Stimulated activated CD4-positive, alpha-beta T cell treated with anti-CD3 and anti-CD28 coated beads, Interleukin-4, amount 100 ng/mL, for 1 hour (primary cell): ENCODE results near the gene INTS11.
A peak's percentile ranks its signal among the peaks of the same experiment; 100 is the strongest.

Experiments used
- DNase-seq: peaks from one replicate; pipeline ENCODE4 v3.0.0-alpha.2; 2020

INTS11 gene

DNA sequence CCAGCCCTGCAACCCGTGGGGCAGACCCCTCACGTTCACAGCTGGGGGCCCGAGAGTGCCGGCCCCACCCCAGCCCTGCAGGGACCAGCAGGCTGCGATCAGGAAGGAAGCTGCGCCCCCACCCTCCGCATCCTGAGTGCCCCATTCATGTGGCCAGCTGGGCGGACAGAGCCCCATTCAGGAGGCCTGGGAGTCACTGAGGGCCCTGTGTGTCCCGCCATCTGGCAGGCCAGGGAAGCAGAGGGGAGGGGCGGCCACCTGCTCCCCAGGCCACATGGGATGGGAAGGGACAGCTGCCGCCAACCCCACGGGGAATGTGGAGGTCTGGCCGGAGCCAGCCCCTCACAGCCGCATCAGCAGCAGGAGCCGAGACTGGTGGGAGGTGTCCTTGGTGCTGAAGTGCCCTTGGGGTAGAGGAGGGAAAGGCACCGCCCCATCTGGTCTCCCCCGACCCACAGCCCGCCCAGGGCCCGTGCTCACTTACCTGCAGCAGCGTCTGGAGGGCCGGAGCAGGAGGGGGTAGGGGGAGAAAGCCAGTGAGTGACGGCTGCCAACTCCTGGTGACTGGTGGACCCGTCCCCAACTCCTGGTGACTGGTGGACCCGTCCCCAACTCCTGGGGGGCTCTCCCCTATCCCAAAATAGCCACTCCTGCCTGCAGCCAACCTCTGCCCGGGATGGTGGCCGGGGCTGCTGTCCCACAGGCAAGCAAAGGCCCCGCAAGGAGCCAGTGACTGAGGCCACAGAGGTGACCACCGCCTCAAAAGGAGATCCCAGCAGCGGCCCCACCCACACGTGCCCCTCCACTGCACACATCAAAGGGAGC lies 25.4 kb downstream of the INTS11 start:
- DNase-seq: no peak

DNA sequence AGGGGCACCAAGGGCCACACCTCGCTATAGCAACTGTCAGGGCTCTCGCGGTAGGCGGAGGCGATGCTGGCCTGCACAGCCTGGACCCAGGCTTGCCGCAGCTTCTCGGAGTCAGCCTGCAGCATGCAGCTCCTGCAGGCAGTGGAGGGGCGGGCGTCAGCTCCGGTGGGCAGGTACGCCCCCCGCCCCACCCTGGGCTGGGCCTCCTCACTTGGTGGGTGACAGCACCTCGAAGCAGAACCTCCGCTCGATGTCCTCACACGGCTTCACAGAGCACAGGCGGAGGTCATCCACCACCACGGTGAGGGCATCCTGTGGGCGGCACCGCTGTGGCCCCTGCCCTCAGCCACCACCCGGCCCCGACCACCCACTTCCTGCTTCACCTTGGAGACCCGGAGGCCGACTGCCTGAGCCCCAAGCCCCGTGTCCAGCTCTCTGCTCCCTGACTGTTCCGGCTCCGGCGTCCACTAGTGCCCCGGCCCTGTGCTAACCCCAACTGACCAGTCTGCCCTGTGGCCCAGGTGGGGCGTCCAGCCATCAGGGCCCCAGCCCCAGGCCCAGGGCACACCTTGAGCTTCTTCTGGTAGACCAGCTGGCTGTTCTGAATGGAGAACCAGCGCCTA lies 26.5 kb downstream of the INTS11 start:
- DNase-seq: no peak

DNA sequence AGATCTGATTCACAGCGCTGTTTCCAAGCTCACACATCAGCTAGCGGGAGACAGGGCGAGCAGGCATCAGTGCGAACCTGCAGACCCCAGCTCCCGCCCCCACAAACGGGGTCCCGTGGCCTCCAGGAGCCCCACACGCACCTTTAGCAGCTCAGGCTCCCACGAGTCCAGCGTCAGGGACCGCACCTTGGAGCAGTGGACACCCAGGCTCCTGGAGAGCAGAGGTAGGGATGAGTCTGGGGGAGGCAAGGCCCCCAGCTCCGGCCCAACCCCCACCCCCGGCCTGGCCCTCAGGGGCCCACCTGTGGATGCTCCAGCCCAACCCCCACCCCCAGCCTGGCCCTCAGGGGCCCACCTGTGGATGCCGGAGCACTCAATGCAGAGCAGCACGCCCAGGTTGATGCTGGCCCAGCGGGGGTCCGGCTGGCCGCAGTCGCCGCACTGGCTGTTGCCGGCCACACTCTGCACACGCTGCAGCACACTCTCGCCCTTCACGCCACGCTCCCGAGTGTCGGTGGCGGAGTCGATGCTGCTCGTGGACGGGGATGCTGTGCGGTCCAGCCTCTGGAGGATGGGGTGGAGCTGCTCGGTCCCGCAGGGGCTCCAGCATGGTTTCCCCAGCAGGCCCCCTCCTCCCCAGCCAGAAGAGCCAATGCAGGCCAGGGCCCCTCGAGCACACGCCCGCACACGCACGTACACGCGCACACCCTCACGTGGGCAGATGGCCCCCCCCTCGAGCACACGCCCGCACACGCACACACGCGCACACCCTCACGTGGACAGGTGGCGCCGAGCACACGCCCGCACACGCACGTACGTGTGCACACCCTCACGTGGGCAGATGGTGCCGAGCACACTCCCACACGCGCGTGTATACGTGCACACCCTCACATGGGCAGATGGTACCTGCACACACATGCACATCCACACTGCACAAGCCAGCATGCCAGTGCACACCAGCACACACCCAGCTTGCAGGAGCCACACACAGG lies 28.1 kb downstream of the INTS11 start:
- no peak for DNase-seq

DNA sequence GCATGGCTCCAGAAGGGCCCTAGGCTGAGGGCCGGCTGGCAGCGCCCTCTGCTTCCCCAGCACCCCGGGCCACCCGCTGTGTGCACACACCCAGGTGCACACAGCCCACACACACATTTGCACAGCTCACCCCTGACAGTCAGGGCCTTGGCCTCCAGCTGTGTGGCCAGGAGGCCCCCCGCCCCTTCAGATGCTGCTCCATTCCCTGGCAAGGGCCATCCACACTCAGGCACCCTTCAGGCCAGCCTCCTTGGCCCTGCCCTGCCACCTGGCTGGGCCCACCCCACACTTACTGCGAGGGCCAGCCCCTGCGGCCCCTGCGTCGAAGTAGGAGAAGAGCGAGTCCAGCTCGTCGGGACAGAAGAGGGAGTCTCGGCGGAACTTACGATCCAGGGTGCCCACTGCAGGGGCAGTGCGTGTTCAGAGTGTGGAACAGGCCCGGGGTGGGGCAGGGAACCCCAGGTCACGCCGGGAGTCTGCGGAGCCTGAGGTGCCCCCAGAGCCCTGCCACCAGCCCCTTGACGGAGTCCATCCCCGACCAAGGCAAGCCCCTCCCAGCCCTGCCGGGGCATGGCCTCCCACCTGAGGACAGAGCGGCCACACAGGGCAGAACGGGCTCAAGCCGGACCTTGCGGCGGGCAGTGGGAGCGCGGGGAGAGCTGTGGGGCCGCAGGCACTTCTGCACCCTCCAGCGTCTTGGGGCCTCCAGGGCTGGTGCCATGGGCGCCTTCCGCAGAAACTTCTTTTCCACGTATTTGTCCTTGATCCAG lies 29.1 kb downstream of the INTS11 start:
- no peak for DNase-seq

DNA sequence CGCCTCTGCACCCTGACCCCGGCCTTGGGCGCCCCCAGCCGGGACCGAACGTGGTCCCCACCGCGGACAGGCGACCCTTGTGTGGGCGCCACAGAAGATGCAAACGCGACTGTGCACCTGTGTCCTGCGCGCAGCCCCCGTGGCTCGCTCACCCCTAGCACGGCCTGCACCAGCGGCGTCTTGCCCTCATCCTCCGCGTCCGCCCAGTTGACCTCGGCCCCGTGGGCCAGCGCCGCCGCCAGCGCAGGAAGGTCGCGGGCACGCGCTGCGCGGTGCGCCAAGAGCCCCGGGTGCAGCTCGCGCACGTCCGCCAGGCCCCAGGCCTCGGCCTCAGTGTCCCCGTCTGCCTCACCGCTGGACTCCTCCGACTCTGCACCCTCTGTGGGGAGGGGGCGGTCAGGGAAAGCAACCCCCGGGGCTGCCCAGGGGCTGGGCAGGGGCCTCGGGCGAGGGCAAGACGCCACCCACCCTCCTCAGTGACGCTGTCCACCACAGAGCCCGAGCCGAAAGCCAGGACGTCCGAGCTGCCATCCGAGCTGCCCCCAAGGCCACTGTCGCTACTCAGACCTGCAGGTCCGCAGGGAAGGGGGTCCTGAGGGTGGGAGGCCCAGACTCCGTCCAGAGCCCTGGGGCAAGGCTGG lies 30.1 kb downstream of the INTS11 start:
- no peak for DNase-seq

DNA sequence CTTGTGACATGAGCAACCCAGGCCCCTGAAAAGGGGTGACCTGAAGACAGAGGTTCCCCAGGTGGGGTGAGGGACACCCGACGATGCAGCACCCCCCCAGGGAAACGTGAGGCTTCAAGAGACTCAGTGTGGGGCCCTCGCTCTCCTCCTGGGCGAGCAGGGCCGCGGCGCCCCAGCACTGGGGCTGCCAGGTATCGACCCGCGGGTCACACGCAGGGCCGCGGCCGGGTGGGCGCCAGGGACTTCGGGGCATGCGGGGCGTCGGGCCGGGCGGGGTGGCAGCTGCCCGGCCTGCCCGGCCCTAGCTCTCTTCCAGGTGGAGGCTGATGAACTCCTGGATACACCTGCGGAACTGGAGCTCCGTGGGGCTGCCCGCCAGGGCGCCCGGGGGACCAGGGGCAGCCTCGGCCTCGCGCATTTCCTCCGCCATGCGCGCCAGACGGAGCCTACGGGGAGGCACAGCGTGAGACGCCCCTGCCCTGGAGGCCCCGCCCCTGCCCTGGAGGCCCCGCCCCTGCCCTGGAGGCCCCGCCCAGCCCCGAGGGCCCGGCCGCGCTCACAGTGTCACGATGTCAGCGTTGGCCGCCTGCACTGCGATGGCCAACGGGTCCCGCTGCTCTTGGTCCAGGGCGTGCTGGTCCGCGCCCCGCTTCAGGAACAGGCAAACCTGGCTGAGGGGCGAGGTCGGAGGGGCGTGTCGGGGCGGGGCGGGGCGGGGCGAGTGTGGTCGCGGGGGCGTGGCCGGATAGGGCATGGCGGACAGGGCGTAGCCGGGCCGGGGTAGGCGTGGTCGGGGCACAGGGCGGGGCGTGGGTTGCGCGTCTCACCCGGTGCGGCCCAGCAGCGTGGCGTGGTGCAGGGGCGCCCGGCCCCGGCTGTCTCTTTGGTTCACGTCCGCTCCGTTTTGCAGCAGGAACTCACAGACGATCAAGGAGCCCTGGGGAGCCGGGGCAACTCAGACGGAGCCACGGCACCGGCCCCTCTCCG lies 30.9 kb downstream of the INTS11 start:
- DNase-seq: no peak

DNA sequence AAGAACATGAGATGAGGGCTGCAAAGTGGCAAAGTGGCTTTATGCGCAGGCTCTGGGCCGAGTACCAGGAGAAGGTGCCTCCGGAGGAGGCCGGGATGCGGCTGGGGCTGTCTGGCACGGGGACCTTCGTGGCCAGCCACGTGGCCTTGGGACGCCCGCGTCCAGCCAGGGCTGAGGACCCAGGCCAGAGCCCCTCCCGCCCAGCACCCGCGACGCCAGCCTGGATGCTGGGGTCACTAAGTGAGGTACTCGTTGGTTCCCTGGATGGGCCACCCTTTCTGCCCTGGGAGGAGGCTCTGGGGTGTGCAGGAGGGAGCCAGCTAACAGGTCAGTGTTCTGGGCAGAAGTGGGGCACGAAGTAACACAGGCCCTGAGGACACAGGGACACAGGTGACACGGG lies 31.6 kb downstream of the INTS11 start:
- DNase-seq: no peak

DNA sequence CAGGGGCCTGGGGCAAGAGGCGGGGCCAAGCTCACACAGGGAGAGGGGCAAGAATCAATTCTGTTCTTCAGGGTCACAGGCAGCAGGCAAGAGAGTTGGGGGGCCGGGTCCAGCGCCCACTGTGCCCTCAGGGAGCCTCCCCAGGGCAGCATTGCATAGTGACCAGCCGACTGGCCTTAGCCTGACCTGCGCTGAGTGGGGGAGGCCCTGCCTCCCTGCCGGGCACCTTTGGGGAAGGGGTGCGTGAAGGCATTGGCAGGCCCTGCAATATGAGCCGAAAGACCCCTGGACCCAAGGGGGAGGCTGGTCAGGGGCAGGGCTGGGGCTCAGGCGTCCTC lies 32.0 kb downstream of the INTS11 start:
- no peak for DNase-seq

DNA sequence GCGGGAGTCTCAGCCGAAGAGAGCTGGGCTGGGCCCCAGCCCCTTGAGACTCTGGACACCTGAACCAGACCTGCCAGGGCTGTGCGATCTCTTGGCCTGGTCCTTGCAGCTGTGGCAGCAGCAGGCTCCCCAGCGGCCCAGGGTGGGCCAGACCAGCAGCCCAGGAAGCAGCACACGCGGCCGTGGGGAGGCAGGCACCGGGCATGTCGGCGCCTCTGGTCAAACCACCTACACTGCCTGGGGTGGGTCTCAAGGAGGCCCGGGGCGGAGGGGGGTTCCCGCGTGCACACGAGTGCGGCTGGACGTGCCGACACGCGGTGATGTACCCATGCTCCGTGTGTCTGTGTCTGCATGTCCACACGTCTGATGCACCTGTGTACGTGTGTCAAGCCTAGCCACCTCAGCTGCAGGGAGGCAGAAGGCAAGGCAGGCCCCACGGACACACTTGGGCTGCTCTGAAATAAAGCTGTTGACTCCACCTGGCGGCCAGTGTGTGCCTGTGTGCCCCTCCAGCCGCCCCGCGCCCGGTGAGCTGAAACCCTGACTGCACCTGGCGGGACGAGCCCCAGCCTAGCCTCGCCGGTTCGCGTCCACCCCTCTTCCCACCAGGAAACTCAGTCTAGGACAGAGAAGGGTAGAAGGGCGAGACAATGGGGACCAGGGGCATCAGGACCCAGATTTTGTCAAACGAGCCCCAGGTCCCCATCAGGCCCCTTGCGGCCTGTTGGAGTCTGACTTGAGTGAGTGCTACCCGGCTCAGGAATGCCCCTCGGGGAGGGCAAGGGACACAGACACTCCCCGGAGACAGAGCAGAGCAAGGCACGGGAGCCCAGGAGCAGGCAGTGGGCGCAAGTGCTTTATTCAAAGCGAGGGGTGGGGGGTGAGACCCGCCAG lies 32.7 kb downstream of the INTS11 start:
- peak; percentile 73 for DNase-seq

DNA sequence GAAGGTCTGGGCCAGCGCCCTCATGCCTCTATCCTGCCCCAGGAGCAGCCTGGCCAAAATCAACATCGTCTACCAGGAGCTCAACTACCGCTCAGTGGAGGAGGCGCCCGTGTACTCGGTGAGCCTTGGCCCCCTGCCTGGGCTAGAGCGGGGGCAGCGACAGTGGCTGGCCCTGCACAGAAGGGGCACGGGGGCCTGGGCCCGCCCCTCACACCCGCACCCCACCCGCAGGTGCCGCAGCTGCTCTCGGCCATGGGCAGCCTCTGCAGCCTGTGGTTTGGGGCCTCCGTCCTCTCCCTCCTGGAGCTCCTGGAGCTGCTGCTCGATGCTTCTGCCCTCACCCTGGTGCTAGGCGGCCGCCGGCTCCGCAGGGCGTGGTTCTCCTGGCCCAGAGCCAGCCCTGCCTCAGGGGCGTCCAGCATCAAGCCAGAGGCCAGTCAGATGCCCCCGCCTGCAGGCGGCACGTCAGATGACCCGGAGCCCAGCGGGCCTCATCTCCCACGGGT lies 33.4 kb downstream of the INTS11 start:
- DNase-seq: no peak

DNA sequence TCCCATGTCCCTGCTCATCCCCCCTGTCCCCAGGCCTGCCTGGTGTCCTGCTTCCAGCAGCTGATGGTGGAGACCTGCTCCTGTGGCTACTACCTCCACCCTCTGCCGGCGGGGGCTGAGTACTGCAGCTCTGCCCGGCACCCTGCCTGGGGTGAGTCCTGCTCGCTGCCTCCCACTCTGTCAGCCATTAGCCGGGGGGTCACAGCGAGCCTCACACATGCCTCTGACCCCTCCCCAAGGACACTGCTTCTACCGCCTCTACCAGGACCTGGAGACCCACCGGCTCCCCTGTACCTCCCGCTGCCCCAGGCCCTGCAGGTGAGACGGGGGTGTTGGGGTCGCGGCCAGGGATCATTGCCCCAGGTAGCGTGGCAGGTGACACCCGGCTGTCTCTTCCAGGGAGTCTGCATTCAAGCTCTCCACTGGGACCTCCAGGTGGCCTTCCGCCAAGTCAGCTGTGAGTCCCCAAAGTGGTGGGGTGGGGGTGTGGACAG lies 34.2 kb downstream of the INTS11 start:
- DNase-seq: peak; percentile 75

DNA sequence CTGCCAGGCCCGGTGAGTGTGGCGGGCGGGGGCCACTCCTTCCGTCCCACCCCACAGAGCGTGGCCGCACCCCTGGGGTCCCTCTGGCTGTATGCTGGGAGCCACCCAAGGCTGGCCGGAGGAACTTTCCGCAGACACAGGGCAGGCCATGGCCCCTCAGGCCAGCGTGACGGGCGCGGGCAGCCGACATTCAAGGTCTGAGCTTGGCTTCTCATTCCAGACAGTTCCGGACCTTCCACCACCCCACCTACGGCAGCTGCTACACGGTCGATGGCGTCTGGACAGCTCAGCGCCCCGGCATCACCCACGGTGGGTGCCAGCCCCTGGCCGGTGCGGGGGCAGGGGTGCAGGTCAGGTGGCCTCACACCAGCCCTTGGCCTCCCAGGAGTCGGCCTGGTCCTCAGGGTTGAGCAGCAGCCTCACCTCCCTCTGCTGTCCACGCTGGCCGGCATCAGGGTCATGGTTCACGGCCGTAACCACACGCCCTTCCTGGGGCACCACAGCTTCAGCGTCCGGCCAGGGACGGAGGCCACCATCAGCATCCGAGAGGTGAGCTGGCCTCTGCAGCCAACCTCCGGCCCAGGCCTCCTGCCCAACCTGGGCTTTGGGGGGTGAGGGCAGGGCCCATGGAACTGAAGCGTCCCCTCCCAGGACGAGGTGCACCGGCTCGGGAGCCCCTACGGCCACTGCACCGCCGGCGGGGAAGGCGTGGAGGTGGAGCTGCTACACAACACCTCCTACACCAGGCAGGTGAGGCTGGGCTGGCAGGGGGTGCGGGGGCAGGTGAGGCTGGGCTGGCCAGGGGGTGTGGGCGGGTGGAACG lies 37.0 kb downstream of the INTS11 start:
- DNase-seq: no peak

DNA sequence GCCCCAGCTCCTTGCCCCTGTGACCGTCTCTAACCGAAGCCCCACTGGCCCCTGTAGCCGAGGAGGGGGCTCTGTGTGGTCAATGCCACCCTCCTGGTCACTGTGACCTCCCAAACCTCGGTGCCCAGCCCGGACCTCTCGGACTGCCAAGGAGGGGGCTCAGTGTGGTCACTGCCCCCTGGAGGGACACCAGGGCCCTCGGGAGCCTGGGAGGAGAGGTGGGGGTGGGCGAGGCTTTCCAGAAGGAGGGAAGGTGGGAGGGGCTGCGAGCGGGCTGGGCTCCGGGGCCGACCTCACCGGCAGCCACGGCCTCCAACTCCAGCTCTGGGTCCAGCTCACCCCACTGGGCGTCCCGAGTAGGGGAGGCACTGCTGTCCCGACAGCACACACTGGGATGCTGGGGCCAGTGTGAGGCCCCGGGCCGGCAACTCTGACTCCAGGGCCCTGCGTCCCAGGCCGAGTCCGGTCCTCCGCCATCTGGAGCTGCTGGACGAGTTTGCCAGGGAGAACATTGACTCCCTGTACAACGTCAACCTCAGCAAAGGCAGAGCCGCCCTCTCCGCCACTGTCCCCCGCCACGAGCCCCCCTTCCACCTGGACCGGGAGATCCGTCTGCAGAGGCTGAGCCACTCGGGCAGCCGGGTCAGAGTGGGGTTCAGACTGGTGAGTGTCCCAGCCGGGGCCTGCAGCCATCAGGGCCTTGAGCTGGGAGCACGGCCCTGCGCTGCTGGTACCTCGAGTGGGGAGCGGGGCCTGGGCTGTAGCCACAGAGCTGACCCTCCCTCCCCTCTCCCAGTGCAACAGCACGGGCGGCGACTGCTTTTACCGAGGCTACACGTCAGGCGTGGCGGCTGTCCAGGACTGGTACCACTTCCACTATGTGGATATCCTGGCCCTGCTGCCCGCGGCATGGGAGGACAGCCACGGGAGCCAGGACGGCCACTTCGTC lies 37.9 kb downstream of the INTS11 start:
- no peak for DNase-seq

DNA sequence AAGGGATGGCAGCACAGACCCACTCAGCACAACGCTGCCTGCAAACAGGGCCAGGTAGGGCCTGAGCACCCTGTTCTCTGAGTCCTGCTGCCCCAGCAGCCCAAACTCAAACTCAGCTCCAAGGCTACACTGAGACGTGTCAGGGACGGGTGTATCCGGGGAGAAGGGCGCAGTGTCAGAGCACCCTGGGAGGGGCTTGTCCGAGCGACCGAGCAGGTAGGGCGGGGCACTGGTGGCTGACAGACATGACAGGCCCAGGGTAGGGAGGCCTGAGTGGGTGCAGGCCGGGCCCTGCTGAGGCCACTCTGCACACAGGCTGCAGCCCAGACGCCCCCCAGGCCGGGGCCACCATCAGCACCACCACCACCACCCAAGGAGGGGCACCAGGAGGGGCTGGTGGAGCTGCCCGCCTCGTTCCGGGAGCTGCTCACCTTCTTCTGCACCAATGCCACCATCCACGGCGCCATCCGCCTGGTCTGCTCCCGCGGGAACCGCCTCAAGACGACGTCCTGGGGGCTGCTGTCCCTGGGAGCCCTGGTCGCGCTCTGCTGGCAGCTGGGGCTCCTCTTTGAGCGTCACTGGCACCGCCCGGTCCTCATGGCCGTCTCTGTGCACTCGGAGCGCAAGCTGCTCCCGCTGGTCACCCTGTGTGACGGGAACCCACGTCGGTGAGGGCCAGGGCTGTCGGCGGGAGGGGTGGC lies 38.7 kb downstream of the INTS11 start:
- no peak for DNase-seq

DNA sequence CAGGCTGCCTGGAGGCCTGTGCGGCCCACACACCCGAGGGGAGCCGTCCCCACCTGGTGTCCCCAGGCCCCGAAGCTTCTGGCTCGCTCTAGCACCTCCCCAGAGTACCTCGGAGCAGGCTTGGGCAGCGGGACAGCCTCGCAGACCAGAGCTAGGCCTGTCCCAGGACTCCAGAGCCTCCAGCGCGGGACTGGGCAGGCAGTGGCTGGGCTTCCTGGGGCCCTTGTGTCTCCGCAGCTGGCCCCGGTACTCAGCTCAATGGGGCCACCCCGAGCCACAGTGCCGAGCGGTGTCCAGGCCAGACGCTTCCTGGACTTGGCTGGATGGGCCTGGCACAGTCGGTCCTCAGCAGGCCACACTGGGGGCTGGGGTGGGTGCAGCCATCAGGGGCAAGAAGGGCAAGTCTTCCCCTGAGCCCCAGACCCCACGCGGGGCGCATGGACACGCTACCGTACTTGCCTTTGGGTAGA lies 39.3 kb downstream of the INTS11 start:
- no peak for DNase-seq
